Jurkat, Clone E6-1 (cell line): Measurements from ENCODE around the gene UBE2L6.
"Not testable (repeated sequence)": the region's sequence is repeated elsewhere in the genome, so short reads cannot be mapped to it uniquely, and the experiment has no call there.

ENCODE experiments used
- DNase-seq: peaks from one replicate; pipeline ENCODE4 v3.0.0-alpha.2; 2011; ENCODE audit warnings: low read depth, low spot score
- H3K4me3 ChIP-seq: 2 replicates; pipeline ENCODE4 v1.5.1; 2011; ENCODE audit warnings: mild to moderate bottlenecking, low read length, control low read depth, moderate library complexity

The UBE2L6 gene

GRCh38 chr11:57536947-57537619 lies 30.4 kb downstream of the UBE2L6 start, which contains the start of gene SMTNL1:
TSS of gene SMTNL1 (plus strand) at chr11:57537595. CDS start at chr11:57542643, 5,048 bp downstream.
- DNase-seq, result no peak
- no peak within 1 kb of the TSS for H3K4me3 ChIP-seq

- not testable (repeated sequence) for DNase-seq, H3K4me3 ChIP-seq
These were observed 33.0 kb downstream of the UBE2L6 start for GRCh38 chr11:57534449-57534848.

- peak; percentile 99 for DNase-seq
- peak within 1 kb of the TSS; percentile 99 for H3K4me3 ChIP-seq
These were observed 36.6 kb downstream of the UBE2L6 start, which contains the start of gene TIMM10 for GRCh38 chr11:57530596-57531507. TSS of gene TIMM10 (minus strand) at chr11:57530754. CDS start at chr11:57530189, 565 bp downstream.

DNA sequence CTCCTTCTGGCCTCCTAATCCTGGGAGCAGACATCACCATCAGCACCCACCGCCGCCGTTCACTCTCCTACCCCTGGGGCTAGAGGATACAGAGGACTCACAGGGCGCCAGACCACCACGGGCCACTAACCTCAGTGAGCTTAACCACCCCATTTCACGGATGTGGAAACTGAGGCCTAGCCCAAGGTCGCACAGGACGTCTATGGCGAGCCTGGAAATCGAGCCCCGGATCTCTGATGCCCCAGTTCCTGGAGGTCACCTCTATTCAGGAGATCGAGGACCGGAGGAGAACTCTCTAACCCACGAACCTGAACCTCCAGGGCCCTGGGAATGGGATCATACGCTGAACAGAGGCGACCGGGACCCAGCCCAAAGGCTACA lies 37.3 kb downstream of the UBE2L6 start:
- no peak for DNase-seq

GRCh38 chr11:57529012-57529411 lies 38.5 kb downstream of the UBE2L6 start:
- DNase-seq, result no peak
- 0 out of 2 replicates have a peak overlapping the region, but pooled peaks have one; percentile 99 for H3K4me3 ChIP-seq

More for the DNA sequence above, 37.3 kb downstream of the UBE2L6 start:
- peak overlapping the region; percentile 99 for H3K4me3 ChIP-seq

- no peak overlapping the region for H3K4me3 ChIP-seq
- DNase-seq, result peak; percentile 72
These were observed 40.3 kb downstream of the UBE2L6 start for GRCh38 chr11:57527056-57527631.

GRCh38 chr11:57523419-57523818 lies 44.1 kb downstream of the UBE2L6 start:
- H3K4me3 ChIP-seq, result no peak overlapping the region
- DNase-seq, result no peak

- no peak overlapping the region for H3K4me3 ChIP-seq
- DNase-seq, result no peak
These were observed 46.4 kb downstream of the UBE2L6 start for GRCh38 chr11:57521116-57521515.

DNA sequence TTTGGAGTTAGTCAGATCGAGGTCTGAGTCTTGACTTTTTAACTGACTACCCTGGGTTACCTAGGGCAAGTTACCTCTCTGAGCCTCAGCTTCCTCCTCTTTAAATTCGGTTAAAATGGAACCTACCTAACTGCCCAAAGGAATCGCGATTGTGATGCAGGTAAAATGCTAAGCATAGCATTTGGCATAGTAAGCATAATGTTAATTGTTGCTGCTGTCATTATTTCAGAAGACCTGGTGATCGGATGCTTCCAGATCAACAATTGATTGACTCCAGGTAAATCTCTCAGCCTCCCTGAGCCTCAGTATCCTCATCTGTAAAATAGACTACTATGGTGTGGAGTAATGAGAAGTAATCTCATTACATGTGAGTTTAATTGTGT lies 51.4 kb downstream of the UBE2L6 start:
- peak overlapping the region; percentile 84 for H3K4me3 ChIP-seq
- no peak for DNase-seq

GRCh38 chr11:57515332-57516060 lies 52.0 kb downstream of the UBE2L6 start, which contains the start of gene SLC43A1:
TSS of gene SLC43A1 (minus strand) at chr11:57515702. CDS start at chr11:57514111, 1,591 bp downstream.
- peak within 1 kb of the TSS; percentile 84 for H3K4me3 ChIP-seq
- DNase-seq, result no peak

- DNase-seq, result no peak
- peak overlapping the region; percentile 84 for H3K4me3 ChIP-seq
These were observed 52.7 kb downstream of the UBE2L6 start for GRCh38 chr11:57514538-57515331.

- peak overlapping the region; percentile 84 for H3K4me3 ChIP-seq
- no peak for DNase-seq
These were observed 53.4 kb downstream of the UBE2L6 start for GRCh38 chr11:57513911-57514537.

GRCh38 chr11:57513452-57513795 lies 54.0 kb downstream of the UBE2L6 start:
- H3K4me3 ChIP-seq, result no peak overlapping the region
- DNase-seq, result no peak

- H3K4me3 ChIP-seq, result no peak overlapping the region
- DNase-seq, result no peak
These were observed 54.6 kb downstream of the UBE2L6 start for GRCh38 chr11:57512646-57513451.

GRCh38 chr11:57511741-57512430 lies 55.6 kb downstream of the UBE2L6 start:
- DNase-seq, result no peak
- no peak overlapping the region for H3K4me3 ChIP-seq

GRCh38 chr11:57508341-57509170 lies 58.9 kb downstream of the UBE2L6 start:
- H3K4me3 ChIP-seq, result no peak overlapping the region
- no peak for DNase-seq
